ENCODE data around the gene STAT3.

The STAT3 gene

DNA sequence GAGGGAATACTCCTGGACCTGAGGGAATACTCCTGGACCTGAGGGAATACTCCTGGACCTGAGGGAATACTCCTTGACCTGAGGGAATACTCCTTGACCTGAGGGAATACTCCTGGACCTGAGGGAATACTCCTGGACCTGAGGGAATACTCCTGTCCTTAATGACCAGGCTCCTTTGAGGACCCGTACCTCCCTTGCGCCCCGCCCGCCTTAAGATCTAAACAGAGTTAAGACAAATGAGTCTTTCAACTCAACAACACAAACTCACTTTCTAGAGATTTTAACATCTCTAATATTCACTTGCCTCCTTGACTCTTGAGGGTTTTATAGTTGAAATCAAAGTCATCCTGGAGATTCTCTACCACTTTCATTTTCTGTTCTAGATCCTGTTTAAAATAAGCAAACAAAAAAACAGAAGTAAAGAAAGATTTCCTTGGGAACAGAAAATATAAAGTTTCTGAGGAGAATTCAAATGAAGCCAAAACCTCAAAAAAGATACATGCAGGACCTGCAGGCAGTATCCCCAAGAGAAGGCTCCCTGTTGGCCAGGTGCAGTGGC, 49.7 kb downstream of the STAT3 start:
- no peak overlapping the region for H3K4me3 ChIP-seq (ENCODE audit: low read depth, low read length)
- no peak for DNase-seq
- H3K27me3 ChIP-seq: no peaks in the 10 kb centered on the region
- no peaks in the 10 kb centered on the region for H3K4me1 ChIP-seq
- TF ChIP-seq, protein P1, sequence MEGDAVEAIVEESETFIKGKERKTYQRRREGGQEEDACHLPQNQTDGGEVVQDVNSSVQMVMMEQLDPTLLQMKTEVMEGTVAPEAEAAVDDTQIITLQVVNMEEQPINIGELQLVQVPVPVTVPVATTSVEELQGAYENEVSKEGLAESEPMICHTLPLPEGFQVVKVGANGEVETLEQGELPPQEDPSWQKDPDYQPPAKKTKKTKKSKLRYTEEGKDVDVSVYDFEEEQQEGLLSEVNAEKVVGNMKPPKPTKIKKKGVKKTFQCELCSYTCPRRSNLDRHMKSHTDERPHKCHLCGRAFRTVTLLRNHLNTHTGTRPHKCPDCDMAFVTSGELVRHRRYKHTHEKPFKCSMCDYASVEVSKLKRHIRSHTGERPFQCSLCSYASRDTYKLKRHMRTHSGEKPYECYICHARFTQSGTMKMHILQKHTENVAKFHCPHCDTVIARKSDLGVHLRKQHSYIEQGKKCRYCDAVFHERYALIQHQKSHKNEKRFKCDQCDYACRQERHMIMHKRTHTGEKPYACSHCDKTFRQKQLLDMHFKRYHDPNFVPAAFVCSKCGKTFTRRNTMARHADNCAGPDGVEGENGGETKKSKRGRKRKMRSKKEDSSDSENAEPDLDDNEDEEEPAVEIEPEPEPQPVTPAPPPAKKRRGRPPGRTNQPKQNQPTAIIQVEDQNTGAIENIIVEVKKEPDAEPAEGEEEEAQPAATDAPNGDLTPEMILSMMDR (IDR thresholded peaks at IDR 0.05; ENCODE audit: low read depth, low read length): no peak
- peaks cover 39% of the 10 kb centered on the region for H3K36me3 ChIP-seq
- H3K9me3 ChIP-seq: no peaks in the 10 kb centered on the region

DNA sequence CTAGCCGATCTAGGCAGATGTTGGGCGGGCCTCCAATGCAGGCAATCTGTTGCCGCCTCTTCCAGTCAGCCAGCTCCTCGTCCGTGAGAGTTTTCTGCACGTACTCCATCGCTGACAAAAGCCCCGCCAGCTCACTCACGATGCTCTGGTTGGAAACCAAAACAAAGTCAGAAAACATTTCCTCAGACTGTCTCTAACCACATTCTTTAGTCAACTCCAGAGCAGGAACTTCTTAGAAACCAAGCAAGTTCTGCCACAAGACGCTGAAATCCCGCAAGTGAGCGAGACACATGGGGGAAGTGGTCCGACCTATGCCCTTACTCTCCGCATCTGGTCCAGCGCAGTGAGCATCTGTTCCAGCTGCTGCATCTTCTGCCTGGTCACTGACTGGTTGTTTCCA, 50.8 kb downstream of the STAT3 start:
- TF ChIP-seq, protein P1 (IDR thresholded peaks at IDR 0.05; ENCODE audit: low read depth, low read length): no peak
- no peak for DNase-seq
- Histone ChIP-seq H3K27me3 (no peaks in the 10 kb centered on the region), H3K36me3 (peaks cover 45% of the 10 kb centered on the region), H3K9me3 (no peaks in the 10 kb centered on the region), H3K4me3 (ENCODE audit: low read depth, low read length) (no peak overlapping the region), H3K4me1 (no peaks in the 10 kb centered on the region)

DNA sequence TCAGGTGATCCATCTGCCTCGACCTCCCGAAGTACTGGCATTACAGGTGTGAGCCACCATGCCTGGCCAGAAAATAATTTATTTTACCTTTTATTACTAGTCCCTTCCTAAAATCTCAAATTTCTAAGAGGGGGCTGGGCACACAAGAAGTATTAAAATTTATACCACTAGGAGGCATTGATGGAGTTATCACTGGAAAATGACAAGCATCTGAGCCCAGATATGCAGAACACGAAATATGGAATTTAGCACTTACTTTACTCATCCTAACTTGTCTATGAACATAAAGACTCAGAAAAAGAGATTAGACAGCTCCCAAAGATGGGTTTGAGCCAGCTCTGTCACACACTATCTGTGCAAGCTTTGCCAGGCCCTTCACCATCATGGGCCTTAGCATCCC, 53.6 kb downstream of the STAT3 start:
- DNase-seq: no peak
- TF ChIP-seq, protein P1 (IDR thresholded peaks at IDR 0.05; ENCODE audit: low read depth, low read length): no peak
- Histone ChIP-seq H3K27me3 (no peaks in the 10 kb centered on the region), H3K36me3 (peaks cover 57% of the 10 kb centered on the region), H3K4me1 (no peaks in the 10 kb centered on the region), H3K4me3 (ENCODE audit: low read depth, low read length) (no peak overlapping the region), H3K9me3 (no peaks in the 10 kb centered on the region)

DNA sequence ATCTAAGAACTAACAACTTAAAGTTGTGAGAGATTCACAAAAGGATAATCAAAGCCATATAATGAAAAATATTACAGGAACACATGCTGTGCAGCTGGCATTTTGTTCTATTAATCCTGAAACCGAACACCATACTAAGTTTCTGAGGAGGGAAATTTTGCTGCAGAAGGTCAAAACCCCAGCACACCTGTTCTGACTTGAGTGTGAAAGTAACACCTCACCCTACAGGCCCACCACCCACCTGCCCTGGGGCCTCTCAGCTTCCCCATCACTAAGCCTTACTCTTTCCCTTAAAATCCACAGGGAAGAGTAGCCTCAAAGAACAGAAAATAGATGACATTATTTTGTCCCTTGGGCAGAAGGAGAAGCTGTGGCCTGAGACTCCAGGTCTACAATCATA, 55.2 kb downstream of the STAT3 start:
- no peak for DNase-seq
- TF ChIP-seq, protein P1 (IDR thresholded peaks at IDR 0.05; ENCODE audit: low read depth, low read length): no peak
- Histone ChIP-seq H3K4me1 (no peaks in the 10 kb centered on the region), H3K9me3 (no peaks in the 10 kb centered on the region), H3K36me3 (peaks cover 53% of the 10 kb centered on the region), H3K4me3 (ENCODE audit: low read depth, low read length) (no peak overlapping the region), H3K27me3 (no peaks in the 10 kb centered on the region)

DNA sequence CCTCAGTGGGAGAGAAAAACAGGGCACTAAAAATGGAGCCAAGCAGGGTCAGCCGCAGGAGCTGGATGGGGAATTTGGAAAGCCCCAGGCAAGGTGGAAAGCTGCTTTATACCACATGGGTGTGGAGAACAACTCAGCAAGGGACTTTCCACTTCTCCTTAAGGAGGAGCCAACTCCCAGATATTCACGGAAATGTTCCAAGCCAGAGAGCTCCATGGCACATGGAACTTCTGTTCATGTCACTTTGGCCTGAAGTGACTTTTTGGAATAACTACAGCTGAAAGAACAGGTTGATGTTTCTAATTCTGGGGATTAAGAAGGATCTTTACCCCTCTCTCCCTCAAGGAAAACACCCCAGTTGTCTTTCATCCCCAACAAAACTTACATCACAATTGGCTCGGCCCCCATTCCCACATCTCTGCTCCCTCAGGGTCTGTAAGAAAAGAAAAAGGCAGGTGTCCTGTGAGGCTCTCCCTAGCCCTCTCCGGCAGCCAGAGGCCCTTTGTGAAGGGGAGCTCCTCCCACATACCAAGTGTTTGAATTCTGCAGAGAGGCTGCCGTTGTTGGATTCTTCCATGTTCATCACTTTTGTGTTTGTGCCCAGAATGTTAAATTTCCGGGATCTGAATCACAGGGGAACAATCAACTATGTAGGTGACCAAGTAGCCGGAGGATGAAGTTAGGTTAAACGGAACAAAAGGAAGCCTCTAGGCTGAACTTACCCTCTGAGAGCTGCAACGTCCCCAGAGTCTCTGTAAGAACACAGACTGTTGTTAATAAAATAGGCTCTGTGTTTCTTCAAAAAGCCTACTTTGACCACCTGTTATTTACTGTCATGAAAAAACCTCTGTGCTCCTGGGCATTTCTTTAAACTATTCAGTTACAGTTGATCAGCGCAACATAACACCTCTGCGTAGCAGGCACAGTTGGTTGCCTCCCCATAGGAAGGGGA, 58.9 kb downstream of the STAT3 start:
- Histone ChIP-seq H3K27me3 (no peaks in the 10 kb centered on the region), H3K9me3 (no peaks in the 10 kb centered on the region), H3K36me3 (peaks cover 35% of the 10 kb centered on the region), H3K4me1 (no peaks in the 10 kb centered on the region), H3K4me3 (ENCODE audit: low read depth, low read length) (no peak overlapping the region)
- no peak for DNase-seq
- TF ChIP-seq, protein P1 (IDR thresholded peaks at IDR 0.05; ENCODE audit: low read depth, low read length): no peak

DNA sequence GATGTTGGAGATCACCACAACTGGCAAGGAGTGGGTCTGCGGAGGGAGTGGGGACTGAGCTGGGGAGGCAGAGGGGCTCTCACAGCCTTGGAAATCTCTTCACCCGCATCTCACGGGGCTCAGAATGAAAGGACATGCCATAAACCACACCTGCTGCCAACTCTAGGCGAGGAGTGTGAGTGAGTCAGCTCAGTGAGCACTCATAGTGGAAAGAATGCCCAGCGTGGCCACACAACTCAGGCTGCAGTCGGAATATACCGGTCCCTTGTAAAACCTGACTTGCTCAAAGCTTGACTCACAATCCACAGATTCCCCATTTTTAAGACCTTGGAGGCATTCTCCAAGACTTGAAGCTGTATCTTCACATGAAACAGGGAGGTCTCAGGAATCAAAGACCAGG, 63.2 kb downstream of the STAT3 start:
- TF ChIP-seq, protein P1 (IDR thresholded peaks at IDR 0.05; ENCODE audit: low read depth, low read length): no peak
- H3K9me3 ChIP-seq: no peaks in the 10 kb centered on the region
- H3K4me3 ChIP-seq (ENCODE audit: low read depth, low read length): no peak overlapping the region
- peaks cover 20% of the 10 kb centered on the region for H3K36me3 ChIP-seq
- no peaks in the 10 kb centered on the region for H3K4me1 ChIP-seq
- no peaks in the 10 kb centered on the region for H3K27me3 ChIP-seq
- no peak for DNase-seq

All from BE2C (cell line).